ENCODE results near the gene NPIPA1.
A peak's percentile ranks its signal among the peaks of the same experiment; 100 is the strongest.
"Not testable (repeated sequence)": the region's sequence is repeated elsewhere in the genome, so short reads cannot be mapped to it uniquely, and the experiment has no call there.

The NPIPA1 gene

DNA sequence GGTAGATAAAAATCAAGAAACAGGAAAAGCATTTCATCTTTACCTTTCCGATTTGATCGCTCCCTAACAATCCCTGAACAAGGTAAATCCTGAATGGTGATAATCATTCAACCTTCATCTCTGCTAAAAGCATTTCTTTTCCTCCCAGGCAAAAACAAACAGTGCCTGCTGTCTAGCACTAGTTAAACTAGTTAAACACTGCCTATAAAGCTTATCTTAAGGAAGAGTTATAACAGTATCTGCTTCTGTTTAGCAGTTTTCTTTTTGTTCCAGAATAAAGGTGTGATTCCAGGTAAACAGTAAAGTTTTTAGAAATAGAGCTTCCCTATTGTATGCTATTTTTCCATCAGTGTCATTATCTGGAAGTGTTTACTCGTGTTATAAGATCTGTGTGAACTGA lies 44.0 kb downstream of the NPIPA1 start:
- peaks cover 20% of the 10 kb centered on the region for H3K36me3 Mint-ChIP-seq (ENCODE audit: low read depth)
- not testable (repeated sequence) for H3K4me3 Mint-ChIP-seq; H3K27me3 Mint-ChIP-seq (ENCODE audit: low read depth, poor library complexity); DNase-seq; H3K9me3 Mint-ChIP-seq
- H3K27ac Mint-ChIP-seq = peak overlapping the region; percentile 13
- H3K4me1 Mint-ChIP-seq = peaks cover 42% of the 10 kb centered on the region

DNA sequence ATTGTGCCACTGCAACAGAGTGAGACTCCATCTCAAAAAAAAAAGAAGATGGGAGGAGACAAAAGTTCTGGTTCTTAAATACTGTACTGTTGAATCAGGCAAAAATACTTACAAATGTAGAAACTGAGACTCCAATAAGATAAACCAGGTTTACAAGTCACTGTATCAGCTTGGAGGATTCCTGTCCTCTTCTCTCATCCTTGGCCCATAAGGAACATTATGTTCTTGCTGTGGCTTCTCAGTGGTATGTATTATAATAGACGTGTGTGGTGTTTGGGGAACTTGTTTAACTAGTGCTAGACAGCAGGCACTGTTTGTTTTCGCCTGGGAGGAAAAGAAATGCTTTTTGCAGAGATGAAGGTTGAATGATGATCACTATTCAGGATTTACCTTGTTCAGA lies 45.3 kb downstream of the NPIPA1 start:
- not testable (repeated sequence) for DNase-seq; H3K9me3 Mint-ChIP-seq; H3K27me3 Mint-ChIP-seq (ENCODE audit: low read depth, poor library complexity); H3K4me3 Mint-ChIP-seq
- peaks cover 33% of the 10 kb centered on the region for H3K36me3 Mint-ChIP-seq (ENCODE audit: low read depth)
- H3K27ac Mint-ChIP-seq = peak overlapping the region; percentile 29
- peaks cover 30% of the 10 kb centered on the region for H3K4me1 Mint-ChIP-seq

DNA sequence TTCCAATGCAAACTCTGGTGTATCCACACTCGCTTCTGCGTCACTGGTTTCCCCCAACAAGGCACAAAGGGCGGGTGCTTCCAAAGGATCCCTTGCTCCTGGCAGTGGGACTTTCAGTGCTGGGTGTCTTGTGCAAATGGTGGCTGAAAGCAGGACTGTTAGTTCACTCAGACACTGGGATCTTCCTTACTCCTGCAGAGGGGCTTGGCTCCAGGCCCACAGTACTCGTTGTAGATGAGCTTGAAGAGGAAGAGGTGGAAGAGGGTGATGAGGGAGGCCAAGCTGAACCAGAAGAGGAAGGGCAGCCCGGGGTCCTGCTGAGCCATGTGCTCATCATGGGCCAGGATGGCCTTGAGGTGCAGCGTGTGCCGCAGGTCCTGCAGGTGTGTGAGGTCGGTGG lies 50.8 kb downstream of the NPIPA1 start:
- Mint-ChIP-seq H3K27ac (peak overlapping the region; percentile 64), H3K9me3 (peaks cover 31% of the 10 kb centered on the region), H3K36me3 (ENCODE audit: low read depth) (peaks cover 81% of the 10 kb centered on the region)
- not testable (repeated sequence) for H3K4me1 Mint-ChIP-seq; H3K4me3 Mint-ChIP-seq; DNase-seq; H3K27me3 Mint-ChIP-seq (ENCODE audit: low read depth, poor library complexity)

DNA sequence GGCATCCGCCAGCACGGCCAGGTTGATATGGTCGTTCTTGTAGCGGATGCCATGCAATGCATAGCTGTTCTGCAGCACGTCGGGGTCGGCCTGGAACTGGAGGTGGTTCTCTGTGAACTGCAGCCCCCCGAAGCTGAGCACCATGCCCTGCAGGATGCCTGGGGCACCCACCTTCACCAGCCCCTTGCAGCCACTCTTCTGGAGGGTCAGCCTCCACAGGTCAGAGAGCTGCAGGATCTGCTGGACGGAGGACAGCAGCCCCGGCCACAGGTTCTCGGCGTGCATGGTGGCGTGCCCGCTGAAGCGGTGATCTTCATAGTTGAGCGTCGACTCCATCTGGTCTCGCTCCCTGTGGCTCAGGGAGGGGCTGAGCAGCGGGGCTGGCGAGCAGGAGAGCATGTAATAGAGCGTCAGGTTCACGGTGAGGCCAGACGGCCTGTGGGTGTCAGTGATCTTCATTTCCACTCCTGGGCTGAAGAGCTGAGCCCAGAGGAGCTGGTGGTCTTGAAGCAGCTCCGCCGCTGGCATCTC lies 51.5 kb downstream of the NPIPA1 start:
- Mint-ChIP-seq H3K36me3 (ENCODE audit: low read depth) (peaks cover 85% of the 10 kb centered on the region), H3K27ac (peak overlapping the region; percentile 54), H3K9me3 (peaks cover 36% of the 10 kb centered on the region)
- not testable (repeated sequence) for DNase-seq; H3K4me1 Mint-ChIP-seq; H3K4me3 Mint-ChIP-seq; H3K27me3 Mint-ChIP-seq (ENCODE audit: low read depth, poor library complexity)

DNA sequence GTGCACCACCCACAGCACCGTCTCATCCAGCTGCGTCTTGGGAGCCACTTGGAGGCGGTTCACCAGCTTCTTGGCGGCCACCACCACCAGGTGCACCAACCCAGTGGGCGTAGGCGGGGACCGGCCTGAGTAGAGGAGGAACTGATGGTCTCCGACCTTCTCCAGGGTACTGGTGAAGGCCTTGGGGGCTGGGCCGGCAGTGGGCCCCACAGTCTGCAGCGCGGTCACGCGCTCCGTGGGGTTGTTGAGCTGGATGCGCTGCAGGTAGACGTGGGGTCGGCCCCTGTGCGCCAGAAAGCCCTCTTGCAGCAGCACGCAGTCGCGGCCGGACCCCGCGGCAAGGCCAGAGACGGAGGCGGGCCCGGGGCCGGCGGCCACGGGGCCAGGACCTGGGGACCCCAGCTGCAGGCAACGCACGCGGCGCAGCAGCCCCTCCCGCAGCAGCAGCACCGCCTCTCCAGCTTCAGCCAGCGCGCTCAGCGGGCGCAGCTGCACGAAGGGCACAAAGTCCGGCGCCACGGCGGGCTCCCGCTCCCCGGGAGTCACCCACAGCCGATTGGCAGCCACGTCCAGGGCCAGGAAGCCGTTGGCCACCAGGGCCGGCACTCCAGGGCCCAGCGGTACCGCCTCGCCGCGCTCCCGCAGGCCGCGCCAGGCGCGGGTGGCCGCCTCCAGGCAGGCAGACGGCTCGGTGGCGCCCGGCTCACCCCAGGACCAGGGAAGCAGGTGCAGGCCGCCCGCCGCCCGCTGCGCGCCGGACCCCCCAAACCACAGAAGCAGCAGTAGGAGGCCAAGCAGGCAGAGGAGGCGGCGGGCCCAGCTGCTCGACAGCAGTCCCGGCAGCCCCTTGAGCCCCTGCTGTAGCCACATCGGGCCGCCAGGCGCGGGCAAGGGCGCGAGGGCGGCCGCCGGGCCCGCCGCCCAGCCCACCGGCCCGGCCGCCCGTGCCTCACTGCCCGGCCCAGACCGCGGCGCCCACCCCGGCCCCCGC lies 52.3 kb downstream of the NPIPA1 start:
- H3K27me3 Mint-ChIP-seq (ENCODE audit: low read depth, poor library complexity); H3K27ac Mint-ChIP-seq; H3K4me3 Mint-ChIP-seq; H3K4me1 Mint-ChIP-seq; DNase-seq: not testable (repeated sequence)
- Mint-ChIP-seq H3K36me3 (ENCODE audit: low read depth) (peaks cover 86% of the 10 kb centered on the region), H3K9me3 (peaks cover 45% of the 10 kb centered on the region)

DNA sequence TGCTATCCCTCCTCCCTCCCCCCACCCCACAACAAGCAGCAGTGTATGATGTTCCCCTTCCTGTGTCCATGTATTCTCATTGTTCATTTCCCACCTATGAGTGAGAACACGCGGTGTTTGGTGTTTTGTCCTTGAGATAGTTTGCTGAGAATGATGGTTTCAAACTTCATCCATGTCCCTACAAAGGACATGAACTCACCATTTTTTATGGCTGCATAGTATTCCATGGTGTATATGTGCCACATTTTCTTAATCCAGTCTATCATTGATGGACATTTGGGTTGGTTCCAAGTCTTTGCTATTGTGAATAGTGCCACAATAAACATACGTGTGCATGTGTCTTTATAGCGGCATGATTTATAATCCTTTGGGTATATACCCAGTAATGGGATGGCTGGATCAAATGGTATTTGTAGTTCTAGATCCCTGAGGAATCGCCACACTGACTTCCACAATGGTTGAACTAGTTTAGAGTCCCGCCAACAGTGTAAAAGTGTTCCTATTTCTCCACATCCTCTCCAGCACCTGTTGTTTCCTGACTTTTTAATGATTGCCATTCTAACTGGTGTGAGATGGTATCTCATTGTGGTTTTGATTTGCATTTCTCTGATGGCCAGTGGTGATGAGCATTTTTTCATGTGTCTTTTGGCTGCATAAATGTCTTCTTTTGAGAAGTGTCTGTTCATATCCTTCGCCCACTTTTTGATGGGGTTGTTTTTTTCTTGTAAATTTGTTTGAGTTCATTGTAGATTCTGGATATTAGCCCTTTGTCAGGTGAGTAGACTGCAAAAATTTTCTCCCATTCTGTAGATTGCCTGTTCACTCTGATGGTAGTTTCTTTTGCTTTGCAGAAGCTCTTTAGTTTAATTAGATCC lies 56.3 kb downstream of the NPIPA1 start:
- DNase-seq; H3K4me3 Mint-ChIP-seq; H3K4me1 Mint-ChIP-seq; H3K27me3 Mint-ChIP-seq (ENCODE audit: low read depth, poor library complexity); H3K27ac Mint-ChIP-seq: not testable (repeated sequence)
- Mint-ChIP-seq H3K9me3 (peaks cover 60% of the 10 kb centered on the region), H3K36me3 (ENCODE audit: low read depth) (peaks cover 84% of the 10 kb centered on the region)

DNA sequence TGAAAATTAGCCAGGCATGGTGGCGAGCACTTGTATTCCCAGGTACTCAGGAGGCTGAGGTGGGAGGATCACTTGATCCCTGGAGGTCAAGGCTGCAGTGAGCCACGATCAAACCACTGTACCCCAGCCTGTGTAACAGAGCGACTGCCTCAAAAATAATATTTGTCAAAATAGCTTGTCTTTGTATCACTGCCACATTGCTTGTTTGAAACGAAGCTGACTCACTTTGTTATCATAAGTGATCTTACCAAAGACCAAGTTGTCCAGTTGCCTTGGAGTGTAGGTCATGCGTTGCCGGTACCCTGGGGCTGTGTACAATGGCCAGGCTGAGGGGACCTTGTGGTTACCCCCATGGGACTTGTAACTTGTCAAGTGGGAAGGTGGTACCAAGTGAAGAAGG lies 59.5 kb downstream of the NPIPA1 start:
- peaks cover 75% of the 10 kb centered on the region for H3K36me3 Mint-ChIP-seq (ENCODE audit: low read depth)

DNA sequence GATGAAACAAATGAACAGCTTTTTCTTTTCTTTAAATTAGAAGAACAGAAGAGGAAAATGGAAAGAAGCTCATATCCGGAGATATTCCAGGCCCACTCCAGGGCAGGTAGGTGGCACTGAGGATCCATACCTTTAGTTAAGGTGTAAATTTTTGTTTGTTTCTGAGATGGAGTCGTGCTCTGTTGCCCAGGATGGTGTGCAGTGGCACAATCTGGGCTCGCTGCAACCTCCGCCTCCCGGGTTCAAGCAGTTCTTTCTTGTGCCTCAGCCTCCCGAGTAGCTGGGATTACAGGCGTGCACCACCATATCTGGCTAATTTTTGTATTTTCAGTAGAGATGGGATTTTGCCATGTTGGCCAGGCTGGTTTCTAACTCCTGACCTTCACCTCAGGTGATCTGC lies 61.1 kb downstream of the NPIPA1 start:
- not testable (repeated sequence) for H3K27me3 Mint-ChIP-seq (ENCODE audit: low read depth, poor library complexity); H3K27ac Mint-ChIP-seq; H3K4me1 Mint-ChIP-seq; H3K4me3 Mint-ChIP-seq; DNase-seq
- peaks cover 31% of the 10 kb centered on the region for H3K9me3 Mint-ChIP-seq
- H3K36me3 Mint-ChIP-seq (ENCODE audit: low read depth) = peaks cover 59% of the 10 kb centered on the region

More for the DNA sequence above, 59.5 kb downstream of the NPIPA1 start:
- H3K4me3 Mint-ChIP-seq; H3K4me1 Mint-ChIP-seq; H3K27ac Mint-ChIP-seq; DNase-seq; H3K27me3 Mint-ChIP-seq (ENCODE audit: low read depth, poor library complexity): not testable (repeated sequence)
- H3K9me3 Mint-ChIP-seq = peaks cover 47% of the 10 kb centered on the region

DNA sequence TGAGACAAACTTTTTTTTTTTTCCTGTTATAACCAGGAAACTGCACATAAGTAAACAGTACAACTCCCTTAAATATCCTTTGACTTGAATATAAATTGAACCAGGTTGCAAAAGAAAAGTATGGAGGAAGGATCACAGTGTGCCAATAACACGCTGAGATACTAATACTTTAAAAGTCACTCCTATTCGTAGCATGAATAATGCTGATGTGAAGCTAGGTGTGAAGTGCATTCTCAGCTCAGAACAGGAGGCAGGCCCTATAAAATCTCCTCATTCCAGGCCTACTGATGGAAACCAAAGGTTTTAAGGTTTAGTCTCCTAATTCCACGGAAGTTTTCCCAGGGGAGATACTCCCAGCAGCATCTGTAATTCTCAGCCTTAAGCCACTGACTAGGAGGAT lies 62.6 kb downstream of the NPIPA1 start:
- not testable (repeated sequence) for H3K4me3 Mint-ChIP-seq; H3K4me1 Mint-ChIP-seq; H3K27ac Mint-ChIP-seq; H3K27me3 Mint-ChIP-seq (ENCODE audit: low read depth, poor library complexity); DNase-seq
- Mint-ChIP-seq H3K36me3 (ENCODE audit: low read depth) (peaks cover 57% of the 10 kb centered on the region), H3K9me3 (peaks cover 17% of the 10 kb centered on the region)

All from nephron progenitor cell (in vitro differentiated cells).